ENCODE data around the gene MRTFA. TPM values are rescaled to one million over a fixed set of nuclear protein-coding genes. Genes with fewer than 3 reads are reported as not detected.

The MRTFA gene
- total RNA-seq, 4 donors from 2014 or later: 32.6 to 173 (median 76.1) TPM

DNA sequence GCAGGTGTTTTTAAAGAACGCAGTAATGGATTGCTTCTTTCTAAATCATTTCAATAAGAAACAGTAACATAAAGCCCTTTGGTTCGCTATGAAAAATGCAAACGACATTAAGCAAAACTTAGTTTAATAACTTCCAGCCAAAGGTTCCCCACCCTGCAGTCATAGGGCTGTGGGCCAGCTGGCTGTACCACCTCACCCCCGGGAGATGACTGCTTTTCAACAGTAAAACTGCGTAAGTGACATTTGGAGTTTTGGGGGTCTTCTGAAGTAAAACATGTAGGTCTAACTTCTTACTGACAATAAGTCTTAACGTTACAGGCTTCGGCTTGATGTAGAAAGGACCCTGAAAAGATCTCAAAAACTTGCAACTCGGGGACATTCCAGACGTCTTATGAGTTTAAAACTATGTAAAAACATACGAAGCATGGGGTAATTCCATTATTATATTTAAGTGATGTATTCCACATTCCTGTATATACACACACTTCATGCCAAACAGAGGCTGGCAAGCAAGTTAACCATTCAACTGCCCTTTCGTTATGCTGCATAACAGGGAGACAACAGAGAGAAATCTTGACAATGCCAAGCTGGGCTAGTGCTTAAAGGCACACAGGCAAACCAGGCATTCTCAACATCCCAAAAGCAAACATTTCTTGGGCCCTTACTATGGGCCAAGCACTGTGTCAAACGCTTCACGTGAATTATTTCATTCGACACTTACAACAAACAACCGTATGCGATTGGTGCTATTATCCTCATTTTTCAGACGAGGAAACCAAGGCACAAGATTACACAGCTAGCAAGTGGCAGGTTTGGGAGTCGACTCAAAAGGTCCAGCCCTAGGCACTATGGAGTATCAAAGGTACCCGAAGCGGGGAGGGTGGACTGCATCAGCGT, 1.2 kb downstream of the MRTFA start:
- TF ChIP-seq, protein P1, sequence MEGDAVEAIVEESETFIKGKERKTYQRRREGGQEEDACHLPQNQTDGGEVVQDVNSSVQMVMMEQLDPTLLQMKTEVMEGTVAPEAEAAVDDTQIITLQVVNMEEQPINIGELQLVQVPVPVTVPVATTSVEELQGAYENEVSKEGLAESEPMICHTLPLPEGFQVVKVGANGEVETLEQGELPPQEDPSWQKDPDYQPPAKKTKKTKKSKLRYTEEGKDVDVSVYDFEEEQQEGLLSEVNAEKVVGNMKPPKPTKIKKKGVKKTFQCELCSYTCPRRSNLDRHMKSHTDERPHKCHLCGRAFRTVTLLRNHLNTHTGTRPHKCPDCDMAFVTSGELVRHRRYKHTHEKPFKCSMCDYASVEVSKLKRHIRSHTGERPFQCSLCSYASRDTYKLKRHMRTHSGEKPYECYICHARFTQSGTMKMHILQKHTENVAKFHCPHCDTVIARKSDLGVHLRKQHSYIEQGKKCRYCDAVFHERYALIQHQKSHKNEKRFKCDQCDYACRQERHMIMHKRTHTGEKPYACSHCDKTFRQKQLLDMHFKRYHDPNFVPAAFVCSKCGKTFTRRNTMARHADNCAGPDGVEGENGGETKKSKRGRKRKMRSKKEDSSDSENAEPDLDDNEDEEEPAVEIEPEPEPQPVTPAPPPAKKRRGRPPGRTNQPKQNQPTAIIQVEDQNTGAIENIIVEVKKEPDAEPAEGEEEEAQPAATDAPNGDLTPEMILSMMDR (IDR thresholded peaks at IDR 0.05): no peak
- no peak for TF ChIP-seq POLR2A (IDR thresholded peaks at IDR 0.05)
- Histone ChIP-seq H3K9me3 (no peaks in the 10 kb centered on the region), H3K36me3 (no peaks in the 10 kb centered on the region), H3K27ac (peak overlapping the region; percentile 81 to 96), H3K27me3 (no peaks in the 10 kb centered on the region), H3K4me1 (peaks cover 0 to 4% of the 10 kb centered on the region in 2 donors), H3K4me3 (peak overlapping the region; percentile 53 to 99)
- intact Hi-C loops (cut with DNase I; ENCODE audit: low total_unique reads): no loop called here
- DNase-seq: peak; percentile 46 to 48

- no peak for DNase-seq
- no peaks in the 10 kb centered on the region for H3K9me3 ChIP-seq
- H3K4me3 ChIP-seq: peak overlapping the region; percentile 53 to 99
- H3K27me3 ChIP-seq: no peaks in the 10 kb centered on the region
- H3K27ac ChIP-seq: peak overlapping the region; percentile 81 to 96
- TF ChIP-seq, protein P1 (IDR thresholded peaks at IDR 0.05): no peak
- no peak for TF ChIP-seq POLR2A (IDR thresholded peaks at IDR 0.05)
- intact Hi-C loops (cut with DNase I; ENCODE audit: low total_unique reads): no loop called here
- peaks cover 0 to 4% of the 10 kb centered on the region in 2 donors for H3K4me1 ChIP-seq
- H3K36me3 ChIP-seq: no peaks in the 10 kb centered on the region
Measured at GRCh38 chr22:40634119-40634903, 2.2 kb downstream of the MRTFA start.

DNA sequence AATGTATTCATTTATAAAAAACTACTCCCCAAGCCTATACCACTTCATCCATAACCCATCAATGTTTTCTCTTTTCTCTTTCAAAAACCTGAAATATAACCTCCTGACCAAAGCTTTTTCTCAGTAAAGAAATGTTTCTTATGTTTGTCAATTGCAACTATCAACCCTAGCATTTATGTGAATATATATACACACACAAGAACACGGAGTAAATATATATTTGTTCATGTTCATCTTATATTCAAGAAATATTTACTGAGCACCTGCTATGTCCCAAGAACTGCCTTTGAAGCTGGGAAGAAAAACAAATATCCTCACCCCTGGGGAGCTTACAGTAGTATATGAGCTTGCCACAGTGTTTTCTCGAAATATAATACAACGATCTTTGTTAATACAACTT, 3.5 kb downstream of the MRTFA start:
- intact Hi-C loops (cut with DNase I; ENCODE audit: low total_unique reads): no loop called here
- H3K9me3 ChIP-seq: no peaks in the 10 kb centered on the region

DNA sequence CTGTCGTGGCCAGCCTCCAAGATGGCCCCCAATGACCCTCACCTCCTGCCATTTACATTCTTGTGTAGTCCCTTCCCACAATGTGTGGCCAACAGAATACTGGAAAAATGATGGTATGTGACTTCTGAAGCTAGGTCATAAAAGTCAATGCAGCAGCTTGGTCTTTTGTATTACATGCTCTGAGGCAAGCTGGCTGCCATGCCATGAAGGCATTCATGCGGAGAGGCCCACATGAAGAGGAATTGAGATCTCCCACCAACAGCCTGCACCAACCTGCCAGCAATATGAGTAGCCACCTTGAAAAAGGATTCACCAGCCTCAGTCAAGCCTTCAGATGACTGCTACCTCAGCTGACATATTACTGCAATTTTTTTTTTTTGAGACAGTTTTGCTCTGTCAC, 4.6 kb downstream of the MRTFA start:
- intact Hi-C loops (cut with DNase I; ENCODE audit: low total_unique reads): no loop called here

More for the DNA sequence above, 3.5 kb downstream of the MRTFA start:
- Histone ChIP-seq H3K4me1 (peaks cover 0 to 7% of the 10 kb centered on the region in 2 donors), H3K4me3 (no peak overlapping the region), H3K27me3 (no peaks in the 10 kb centered on the region), H3K27ac (no peak overlapping the region), H3K36me3 (no peaks in the 10 kb centered on the region)
- TF ChIP-seq POLR2A (IDR thresholded peaks at IDR 0.05): no peak
- TF ChIP-seq, protein P1 (IDR thresholded peaks at IDR 0.05): no peak
- DNase-seq: no peak

More for the DNA sequence above, 4.6 kb downstream of the MRTFA start:
- no peak overlapping the region for H3K4me3 ChIP-seq
- H3K27ac ChIP-seq: no peak overlapping the region
- no peaks in the 10 kb centered on the region for H3K27me3 ChIP-seq
- no peaks in the 10 kb centered on the region for H3K9me3 ChIP-seq
- TF ChIP-seq POLR2A (IDR thresholded peaks at IDR 0.05): no peak
- TF ChIP-seq, protein P1 (IDR thresholded peaks at IDR 0.05): no peak
- DNase-seq: no peak
- H3K36me3 ChIP-seq: no peaks in the 10 kb centered on the region
- H3K4me1 ChIP-seq: peaks cover 0 to 10% of the 10 kb centered on the region in 2 donors

All from uterus (tissue), 4 donors.